Smooth muscle cell of trachea (primary cell): Measurements from ENCODE around the gene PRELID2. TPM values are rescaled to one million over a fixed set of nuclear protein-coding genes. Genes with fewer than 3 reads are reported as not detected.

ENCODE experiments used
- total RNA-seq: library from RNA; depleted of rRNA; stranded (reverse); fragments of >200 nt; gene quantifications from 2 replicates; pipeline ENCODE4 v1.2.1, GENCODE V29; 2014

PRELID2 gene
- total RNA-seq = 20.2 and 20.7 TPM in 2 replicates

GRCh38 chr5:145834917-145835847 is at the start of gene PRELID2:
Gene PRELID2, minus strand, starts transcription at chr5:145835342. Its CDS starts 91 bp downstream, at chr5:145835251.

GRCh38 chr5:145872914-145873313 is 37.8 kb upstream of the PRELID2 start, which contains the start of gene GRXCR2:
Gene GRXCR2, minus strand, starts transcription at chr5:145873014. Its CDS starts 46 bp downstream, at chr5:145872968.

Other genes with a start within 250 kb of the PRELID2 start
- gene GRXCR2, start 37.7 kb upstream of the PRELID2 start, total RNA-seq = not detected in 2 replicates
- gene SH3RF2, start 101.2 kb upstream of the PRELID2 start, total RNA-seq = 1.0 and 1.2 TPM in 2 replicates